ENCODE results near the gene IQSEC3. TPM values are rescaled to one million over a fixed set of nuclear protein-coding genes. Genes with fewer than 3 reads are reported as not detected.

Gene IQSEC3
- total RNA-seq, 4 donors from 2014 or later, result 1.3 to 4.4 (median 3.3) TPM

GRCh38 chr12:87856-88255, 21.3 kb downstream of the IQSEC3 start:
- DNase-seq (ENCODE audit: low spot score) (no peak), ATAC-seq (ENCODE audit: low FRiP score) (no peak)
- no peak for TF ChIP-seq CTCF (IDR thresholded peaks at IDR 0.05)

GRCh38 chr12:89653-90052, 23.1 kb downstream of the IQSEC3 start:
- DNase-seq (ENCODE audit: low spot score) (no peak), ATAC-seq (ENCODE audit: low FRiP score) (no peak)
- TF ChIP-seq CTCF (IDR thresholded peaks at IDR 0.05), result no peak

DNA sequence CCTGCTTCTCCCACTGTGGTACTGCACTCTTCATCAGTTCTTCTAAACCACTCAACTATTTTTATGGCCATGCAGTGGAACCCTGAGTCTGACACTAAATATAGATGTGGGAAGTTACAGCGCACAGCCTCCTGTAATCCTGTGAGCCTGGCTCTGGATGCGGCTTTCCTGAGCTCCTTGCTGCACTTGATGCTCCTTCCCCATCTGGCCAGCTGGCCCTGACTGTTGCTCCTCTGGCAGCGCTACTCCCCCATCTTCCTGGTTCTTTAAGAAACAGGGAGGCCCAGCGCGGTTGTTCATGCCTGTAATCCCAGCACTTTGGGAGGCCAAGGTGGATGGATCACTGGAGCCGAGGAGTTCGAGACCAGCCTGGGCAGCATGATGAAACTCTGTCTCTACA, 24.6 kb downstream of the IQSEC3 start:
- TF ChIP-seq CTCF (IDR thresholded peaks at IDR 0.05), result no peak
- no peak for ATAC-seq (ENCODE audit: low FRiP score)
- no peak for DNase-seq (ENCODE audit: low spot score)

DNA sequence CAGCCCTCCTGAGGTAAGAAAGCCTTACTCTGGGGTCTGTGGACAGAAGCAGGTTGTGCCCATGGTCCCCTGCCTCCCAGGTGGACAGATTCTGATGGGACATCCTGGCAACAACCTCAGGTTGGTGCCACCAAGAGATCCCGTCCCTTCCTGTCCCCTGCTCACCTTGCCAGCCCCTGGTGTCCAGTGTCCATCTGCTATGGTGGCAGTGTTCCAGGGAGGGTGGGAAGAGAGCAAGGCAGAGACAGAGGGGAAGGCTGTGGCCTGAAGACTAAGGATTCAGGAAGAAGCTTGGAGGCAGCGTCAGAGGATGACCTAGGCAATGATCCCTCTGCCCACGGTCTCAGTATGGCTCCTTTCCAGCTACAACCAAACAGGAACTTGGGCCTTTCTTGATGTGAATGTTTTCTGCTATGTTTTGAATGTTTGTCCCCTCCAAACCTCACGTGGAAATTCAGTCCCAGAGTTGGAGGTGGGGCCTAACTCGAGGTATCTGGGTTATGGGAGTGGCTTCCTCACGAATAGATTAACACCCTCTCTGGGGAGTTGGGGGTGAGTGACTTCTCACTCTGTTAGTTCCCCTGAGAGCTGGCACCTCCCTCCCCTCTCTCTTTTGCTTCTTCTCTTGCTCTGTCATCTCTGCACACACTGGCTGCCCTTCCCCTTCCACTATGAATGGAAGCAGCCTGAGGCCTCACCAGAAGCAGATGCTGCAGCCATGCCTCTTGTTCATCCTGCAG, 26.9 kb downstream of the IQSEC3 start:
- no peak for TF ChIP-seq CTCF (IDR thresholded peaks at IDR 0.05)
- DNase-seq (ENCODE audit: low spot score) (no peak), ATAC-seq (ENCODE audit: low FRiP score) (no peak)

GRCh38 chr12:96543-96942, 30.0 kb downstream of the IQSEC3 start:
- ATAC-seq (ENCODE audit: low FRiP score) (no peak), DNase-seq (ENCODE audit: low spot score) (no peak)
- TF ChIP-seq CTCF (IDR thresholded peaks at IDR 0.05), result no peak

GRCh38 chr12:98924-99352, 32.4 kb downstream of the IQSEC3 start:
- no peak for DNase-seq (ENCODE audit: low spot score)
- TF ChIP-seq CTCF (IDR thresholded peaks at IDR 0.05), result no peak
- no peak for ATAC-seq (ENCODE audit: low FRiP score)

GRCh38 chr12:99605-100004, 33.0 kb downstream of the IQSEC3 start:
- no peak for TF ChIP-seq CTCF (IDR thresholded peaks at IDR 0.05)
- no peak for DNase-seq (ENCODE audit: low spot score)
- peak; percentile 53 for ATAC-seq (ENCODE audit: low FRiP score)
